Omental fat pad (tissue), 4 donors: ENCODE results near the gene SCRG1. TPM values are rescaled to one million over a fixed set of nuclear protein-coding genes. Genes with fewer than 3 reads are reported as not detected.

ENCODE experiments used
- ATAC-seq: fragments of 150-250 bp; one replicate; pipeline ENCODE4 v1.9.1; 2016; ENCODE audit warnings: mild to moderate bottlenecking, moderate library complexity; ENCODE audit not compliant: low FRiP score
- DNase-seq: peaks from one replicate; pipeline ENCODE4 v3.0.0-alpha.2; 2019; ENCODE audit warnings: low spot score
- total RNA-seq, 4 donors: library from RNA; depleted of rRNA; stranded (reverse); fragments of >200 nt; gene quantifications; one replicate each; pipeline ENCODE4 v1.1.0, GENCODE V29; 2016
- TF ChIP-seq, protein P1 (sequence below), 3 donors: fragments of 450-650 bp; IDR thresholded peaks; one replicate each; pipeline ENCODE4 v1.5.1; 2016 to 2017; ENCODE audit warnings: antibody characterized with exemption in 3 of 3, mild to moderate bottlenecking in 3 of 3, moderate library complexity in 2 of 3

SCRG1 gene
- total RNA-seq, 4 donors from 2014 or later: 0.25 to 0.79 (median 0.50) TPM

GRCh38 chr4:173401063-173401462, 2.1 kb upstream of the SCRG1 start:
- DNase-seq (no peak), ATAC-seq (no peak)
- TF ChIP-seq, protein P1, sequence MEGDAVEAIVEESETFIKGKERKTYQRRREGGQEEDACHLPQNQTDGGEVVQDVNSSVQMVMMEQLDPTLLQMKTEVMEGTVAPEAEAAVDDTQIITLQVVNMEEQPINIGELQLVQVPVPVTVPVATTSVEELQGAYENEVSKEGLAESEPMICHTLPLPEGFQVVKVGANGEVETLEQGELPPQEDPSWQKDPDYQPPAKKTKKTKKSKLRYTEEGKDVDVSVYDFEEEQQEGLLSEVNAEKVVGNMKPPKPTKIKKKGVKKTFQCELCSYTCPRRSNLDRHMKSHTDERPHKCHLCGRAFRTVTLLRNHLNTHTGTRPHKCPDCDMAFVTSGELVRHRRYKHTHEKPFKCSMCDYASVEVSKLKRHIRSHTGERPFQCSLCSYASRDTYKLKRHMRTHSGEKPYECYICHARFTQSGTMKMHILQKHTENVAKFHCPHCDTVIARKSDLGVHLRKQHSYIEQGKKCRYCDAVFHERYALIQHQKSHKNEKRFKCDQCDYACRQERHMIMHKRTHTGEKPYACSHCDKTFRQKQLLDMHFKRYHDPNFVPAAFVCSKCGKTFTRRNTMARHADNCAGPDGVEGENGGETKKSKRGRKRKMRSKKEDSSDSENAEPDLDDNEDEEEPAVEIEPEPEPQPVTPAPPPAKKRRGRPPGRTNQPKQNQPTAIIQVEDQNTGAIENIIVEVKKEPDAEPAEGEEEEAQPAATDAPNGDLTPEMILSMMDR (IDR thresholded peaks at IDR 0.05): no peak

DNA sequence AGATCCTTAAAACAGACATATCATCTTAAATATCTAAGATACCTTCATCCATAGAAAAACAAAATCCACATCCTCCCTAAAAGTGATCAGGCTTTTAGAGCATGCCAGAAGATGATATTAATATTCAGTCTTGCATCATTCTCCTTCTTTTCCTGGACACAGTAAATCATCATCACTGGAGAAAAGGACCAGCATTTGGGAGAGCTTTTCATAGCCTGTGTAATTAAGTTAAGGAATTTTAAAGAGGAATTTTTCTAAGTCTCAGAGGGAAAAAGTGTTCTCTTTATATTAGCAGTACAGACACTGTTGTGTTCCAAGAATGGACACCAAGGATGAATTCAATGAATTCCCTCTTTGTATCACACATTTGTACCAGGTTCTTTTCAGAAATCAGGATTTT, 696 bp downstream of the SCRG1 start:
- TF ChIP-seq, protein P1 (IDR thresholded peaks at IDR 0.05): no peak
- DNase-seq (no peak), ATAC-seq (no peak)

DNA sequence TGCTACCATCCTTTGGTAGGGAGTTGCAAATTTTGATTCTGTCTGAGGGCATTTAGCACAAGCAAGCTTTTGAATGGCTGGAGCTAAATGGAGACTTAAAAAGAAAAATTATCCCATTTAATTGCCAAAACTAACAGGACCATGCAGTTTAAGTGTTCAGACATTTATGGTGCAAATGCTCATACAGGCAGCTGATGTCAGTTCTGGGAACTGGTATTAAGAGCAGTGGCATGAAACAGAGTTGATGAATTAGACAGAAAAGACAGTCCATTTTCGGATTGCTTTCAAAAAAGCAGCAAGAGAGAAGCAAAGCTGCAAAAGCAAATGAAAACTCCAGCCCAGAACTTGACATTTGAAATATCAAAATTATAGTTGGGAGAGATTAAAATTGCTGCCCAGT, 1.3 kb downstream of the SCRG1 start:
- DNase-seq (no peak), ATAC-seq (no peak)
- TF ChIP-seq, protein P1 (IDR thresholded peaks at IDR 0.05): no peak

DNA sequence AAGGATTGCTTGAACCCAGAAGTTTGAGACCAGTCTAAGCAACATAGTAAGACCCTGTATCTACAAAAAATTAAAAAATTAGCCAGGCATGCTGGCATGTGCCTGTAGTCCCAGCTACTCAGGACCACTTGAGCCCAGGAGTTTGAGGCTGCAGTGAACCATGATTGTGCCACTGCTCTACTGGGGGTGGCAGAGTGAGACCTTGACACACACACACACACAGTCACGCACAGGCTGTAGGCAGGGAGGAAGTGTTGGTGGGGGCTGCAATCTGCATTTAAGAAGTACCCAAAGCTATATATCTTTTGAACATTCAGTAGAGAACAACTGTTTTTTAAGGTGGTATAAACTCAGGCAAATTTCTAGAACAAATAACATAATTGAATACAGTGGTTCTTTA, 7.2 kb downstream of the SCRG1 start:
- TF ChIP-seq, protein P1 (IDR thresholded peaks at IDR 0.05): no peak
- DNase-seq (no peak), ATAC-seq (no peak)

GRCh38 chr4:173386751-173387150, 12.2 kb downstream of the SCRG1 start:
- DNase-seq: no peak
- ATAC-seq: no peak
- TF ChIP-seq, protein P1 (IDR thresholded peaks at IDR 0.05): no peak

GRCh38 chr4:173382349-173382748, 16.6 kb downstream of the SCRG1 start:
- TF ChIP-seq, protein P1 (IDR thresholded peaks at IDR 0.05): no peak
- DNase-seq (no peak), ATAC-seq (no peak)

- no peak for ATAC-seq
- DNase-seq: no peak
- TF ChIP-seq, protein P1 (IDR thresholded peaks at IDR 0.05): no peak
Observed at GRCh38 chr4:173381610-173382009, 17.3 kb downstream of the SCRG1 start.
